22Rv1 (cell line): ENCODE measurements around the gene CPTP.

Experiments used
- H3K27ac ChIP-seq: fragments of 450-650 bp; 2 replicates; pipeline ENCODE4 v1.5.1; 2017
- CTCF ChIP-seq: fragments of 450-650 bp; IDR thresholded peaks from 2 replicates; pipeline ENCODE4 v1.5.1; 2017; ENCODE audit warnings: mild to moderate bottlenecking
- ZFX ChIP-seq: fragments of 450-650 bp; IDR thresholded peaks from 2 replicates; pipeline ENCODE4 v1.6.1; 2017; ENCODE audit warnings: antibody characterized with exemption, borderline replicate concordance

Gene CPTP

DNA sequence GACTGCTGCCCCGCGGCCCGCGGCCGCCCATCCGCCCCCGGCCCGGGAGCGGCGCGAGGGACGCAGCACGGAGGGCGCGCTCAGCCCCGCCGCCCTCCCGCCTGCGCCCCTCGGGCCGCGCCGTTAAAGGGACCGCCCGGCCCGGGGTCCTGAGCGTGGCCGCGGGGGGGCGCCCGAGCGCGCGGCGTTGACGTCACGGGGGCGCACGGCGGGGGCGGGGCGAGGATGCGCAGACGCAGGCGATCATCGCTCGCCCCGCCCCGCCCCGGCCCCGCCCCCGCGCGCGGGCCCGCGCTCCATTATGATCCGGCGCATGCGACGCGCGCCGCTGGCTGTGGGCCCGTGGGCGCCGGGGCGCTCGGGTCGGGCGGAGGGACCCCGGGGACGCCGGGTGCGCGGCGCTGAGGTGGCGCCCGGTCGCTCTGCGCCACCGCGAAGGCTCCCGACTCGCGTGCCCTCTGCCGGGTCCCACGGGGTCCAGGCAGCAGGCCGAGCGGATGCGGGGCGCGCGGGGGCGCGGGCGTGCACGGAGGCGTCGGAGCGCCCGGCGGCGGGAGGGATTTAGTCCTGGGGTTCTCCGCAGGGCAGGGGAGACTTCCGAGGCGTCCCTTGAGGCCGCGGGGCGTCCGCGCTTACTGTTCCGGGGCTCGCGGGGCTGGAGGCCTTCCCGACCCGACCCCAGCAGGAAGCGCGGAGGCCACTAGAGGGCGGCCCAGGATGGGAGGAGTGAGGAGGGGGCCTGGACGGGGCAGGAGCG, 24.8 kb downstream of the CPTP start, which contains the start of gene DVL1:
Gene DVL1 (minus strand): TSS at position 163 of the 757 bp plus-strand sequence. CDS start 353 bp downstream, outside the sequence.
- peak within 1 kb of the TSS; percentile 88 for H3K27ac ChIP-seq
- peak; percentile 75 for TF ChIP-seq CTCF
- TF ChIP-seq ZFX = no peak

DNA sequence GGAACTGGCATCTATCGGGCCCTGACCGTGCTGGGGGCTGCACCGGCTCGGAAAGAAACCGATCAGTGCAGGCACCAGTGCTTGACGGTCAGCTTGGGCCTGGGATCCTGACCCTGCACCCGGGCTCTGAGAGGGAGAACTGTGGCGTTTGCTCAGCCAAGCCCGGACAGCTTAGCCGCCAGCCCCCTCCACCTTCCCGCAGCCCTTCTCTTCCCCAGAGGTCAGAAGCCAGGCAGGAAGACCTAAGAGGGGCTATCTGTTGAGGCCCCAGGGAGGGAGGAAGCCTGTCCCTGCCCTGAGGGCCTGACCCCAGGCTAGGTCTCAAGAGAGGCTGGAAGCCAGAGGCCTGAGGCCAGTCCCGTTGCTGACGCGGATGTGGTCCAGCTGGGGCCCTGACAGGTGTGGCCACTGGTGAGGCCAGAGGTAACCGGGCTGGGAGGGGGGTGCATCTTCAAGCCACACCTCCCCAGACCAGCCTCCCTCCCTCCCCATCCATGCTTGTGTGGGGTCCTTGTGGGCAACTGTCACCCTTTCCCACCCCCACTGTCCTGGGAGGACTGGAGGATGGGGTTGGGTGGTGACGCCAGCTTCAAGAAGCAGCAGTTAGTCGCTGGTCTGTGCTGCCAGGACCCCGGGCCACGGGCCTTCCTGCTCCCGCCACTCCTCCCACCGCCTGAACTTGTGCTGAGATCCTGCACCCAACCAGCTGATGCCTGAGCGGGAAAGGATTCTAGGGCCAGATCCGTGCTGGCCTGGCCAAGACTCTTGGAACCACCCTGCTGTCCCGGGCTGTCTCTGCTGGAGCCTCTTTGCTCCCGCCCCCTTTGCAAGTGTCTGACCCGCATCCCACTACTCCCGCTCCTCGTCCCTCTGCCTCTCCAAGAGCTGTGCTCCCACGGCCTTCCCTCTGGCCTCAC, 27.2 kb downstream of the CPTP start:
- TF ChIP-seq ZFX (no peak), CTCF (no peak)
- peak overlapping the region; percentile 47 for H3K27ac ChIP-seq

DNA sequence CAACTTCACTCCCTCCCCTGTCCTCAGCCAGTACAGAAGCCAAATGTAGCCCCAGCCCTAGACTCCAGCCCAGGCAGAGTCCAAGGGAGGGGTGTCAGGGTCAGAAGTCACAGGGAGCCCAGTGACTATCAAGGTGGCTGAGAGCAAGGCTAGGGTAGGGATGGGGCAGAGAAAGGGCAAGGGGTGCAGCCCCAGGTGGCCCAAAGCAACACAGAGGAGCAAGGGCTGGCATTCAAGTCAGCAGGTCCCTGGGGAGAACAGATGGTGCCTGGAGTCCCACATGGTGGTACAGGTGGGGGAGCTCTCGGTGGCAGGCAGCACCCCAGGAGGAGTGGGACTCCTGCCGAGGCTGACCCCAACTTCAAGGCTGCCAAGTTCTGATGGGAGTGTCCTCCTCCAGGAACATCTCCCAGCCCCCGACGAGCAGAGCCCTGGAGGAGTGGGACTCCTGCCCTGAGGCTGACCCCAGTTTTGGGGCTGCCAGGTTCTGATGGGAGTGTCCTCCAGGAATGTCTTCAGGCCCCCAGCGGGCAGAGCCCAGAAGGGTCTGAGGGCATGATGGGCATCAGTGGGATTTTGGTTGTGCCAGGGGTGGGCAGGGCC, 28.3 kb downstream of the CPTP start:
- peak overlapping the region; percentile 47 for H3K27ac ChIP-seq
- TF ChIP-seq CTCF = no peak

- no peak overlapping the region for H3K27ac ChIP-seq
- TF ChIP-seq ZFX (no peak), CTCF (no peak)
Measured at GRCh38 chr1:1353389-1354151, 29.0 kb downstream of the CPTP start.

GRCh38 chr1:1354271-1355247, 30.0 kb downstream of the CPTP start:
- TF ChIP-seq CTCF (0 out of 2 replicates have a peak, but pooled peaks have one; percentile 4), ZFX (no peak)
- H3K27ac ChIP-seq = peak overlapping the region; percentile 64

- TF ChIP-seq ZFX (no peak), CTCF (no peak)
- H3K27ac ChIP-seq = peak overlapping the region; percentile 64
Measured at GRCh38 chr1:1355416-1355815, 30.8 kb downstream of the CPTP start.
